Smooth muscle cell (in vitro differentiated cells): Measurements from ENCODE around the gene RECQL. TPM values are rescaled to one million over a fixed set of nuclear protein-coding genes. Genes with fewer than 3 reads are reported as not detected.

Source experiments
- polyA plus RNA-seq: library from polyadenylated mRNA; unstranded; fragments of >200 nt; fragmentation: Nextera tagmentation; extraction: Ambion mirVana; gene quantifications from 2 replicates; pipeline ENCODE4 v1.2.1, GENCODE V29; 2016
- total RNA-seq: library from RNA; depleted of rRNA; stranded (reverse); fragments of >200 nt; gene quantifications from 2 replicates; pipeline ENCODE4 v1.2.3, GENCODE V29; 2014

RECQL gene
- total and polyA plus RNA-seq, 2 experiments from 2014 or later = 34.5 to 75.3 TPM

Other genes starting within 250 kb of the RECQL start
- gene SLCO1A2, start 166.7 kb downstream of the RECQL start, total RNA-seq = 2.4 and 5.6 TPM in 2 replicates
- gene SLCO1A2, start 166.7 kb downstream of the RECQL start, polyA plus RNA-seq = 1.7 and 1.8 TPM in 2 replicates
- not detected in 2 replicates for gene IAPP, start 128.7 kb downstream of the RECQL start, total RNA-seq
- not detected in 2 replicates for gene IAPP, start 128.7 kb downstream of the RECQL start, polyA plus RNA-seq
- 11.6 and 14.2 TPM in 2 replicates for gene PYROXD1, start 64.0 kb downstream of the RECQL start, total RNA-seq
- gene PYROXD1, start 64.0 kb downstream of the RECQL start, polyA plus RNA-seq = 7.7 and 10.1 TPM in 2 replicates
- 184 and 250 TPM in 2 replicates for gene GOLT1B, start 154 bp upstream of the RECQL start, total RNA-seq
- 81.6 and 99.5 TPM in 2 replicates for gene GOLT1B, start 154 bp upstream of the RECQL start, polyA plus RNA-seq
- 0.40 and 0.49 TPM in 2 replicates for gene SPX, start 24.7 kb upstream of the RECQL start, total RNA-seq
- gene SPX, start 24.7 kb upstream of the RECQL start, polyA plus RNA-seq = 0.30 TPM in 1 of 2 replicates, not detected in the other
- gene GYS2, start 103.2 kb upstream of the RECQL start, total RNA-seq = not detected in 2 replicates
- not detected in 2 replicates for gene GYS2, start 103.2 kb upstream of the RECQL start, polyA plus RNA-seq
- 328 and 414 TPM in 2 replicates for gene LDHB, start 156.2 kb upstream of the RECQL start, total RNA-seq
- 416 and 427 TPM in 2 replicates for gene LDHB, start 156.2 kb upstream of the RECQL start, polyA plus RNA-seq